BLaER1 treated with 17β-estradiol and CSF1 and Interleukin-3, amounts not matched to agents 10 nM and 100 nM (cell line): ENCODE measurements around the gene SLC35F3.
"Not testable (repeated sequence)": the region's sequence is repeated elsewhere in the genome, so short reads cannot be mapped to it uniquely, and the experiment has no call there.

Experiments used
- H3K27ac ChIP-seq, 11 experiments: shearing (Covaris generic); formaldehyde crosslinking; 2 replicates each; pipeline ENCODE4 v1.8.1; 2022
- H3K27me3 ChIP-seq, 11 experiments: shearing (Covaris generic); formaldehyde crosslinking; 2 replicates each; pipeline ENCODE4 v1.8.1; 2022
- H3K36me3 ChIP-seq, 11 experiments: shearing (Covaris generic); formaldehyde crosslinking; 2 replicates each; pipeline ENCODE4 v1.8.1; 2022
- H3K4me1 ChIP-seq, 10 experiments: shearing (Covaris generic); formaldehyde crosslinking; 2 replicates each; pipeline ENCODE4 v1.8.1; 2022
- H3K4me2 ChIP-seq, 11 experiments: shearing (Covaris generic); formaldehyde crosslinking; 2 replicates each; pipeline ENCODE4 v1.8.1; 2022
- H3K4me3 ChIP-seq, 10 experiments: shearing (Covaris generic); formaldehyde crosslinking; 2 replicates each; pipeline ENCODE4 v1.8.1; 2022
- H3K9ac ChIP-seq, 11 experiments: shearing (Covaris generic); formaldehyde crosslinking; 2 replicates each; pipeline ENCODE4 v1.8.1; 2022
- H3K9me3 ChIP-seq, 11 experiments: shearing (Covaris generic); formaldehyde crosslinking; replicated peaks in 1 of 11; 2 replicates each; pipeline ENCODE4 v1.8.1; 2022
- H4K20me1 ChIP-seq, 11 experiments: shearing (Covaris generic); formaldehyde crosslinking; 2 replicates each; pipeline ENCODE4 v1.8.1; 2022
- Cebpa-rat ChIP-seq, 11 experiments: shearing (Covaris generic); IDR thresholded peaks; 2 replicates each; pipeline ENCODE4 v1.8.1; 2022

The SLC35F3 gene

DNA sequence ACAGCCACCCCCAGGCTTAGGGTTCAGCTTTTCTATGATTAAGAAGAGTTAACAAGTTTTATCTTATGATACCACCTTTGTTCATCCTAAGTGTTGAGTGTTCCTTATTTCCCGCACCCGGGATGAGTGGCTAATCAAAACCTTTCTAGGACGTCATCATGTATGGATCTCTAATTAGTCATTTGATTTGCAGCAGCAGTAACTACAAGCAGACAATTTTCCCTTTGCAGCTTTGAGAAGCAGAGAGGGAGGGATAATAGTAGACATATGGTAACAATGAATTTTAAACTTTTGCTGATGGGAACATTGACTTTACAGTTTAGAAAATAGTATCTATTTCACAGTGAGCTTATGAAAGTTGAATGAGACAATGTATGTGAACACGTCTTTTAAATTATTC lies 30.8 kb upstream of the SLC35F3 start:
- no peaks in the 10 kb centered on the region for H3K36me3 ChIP-seq

DNA sequence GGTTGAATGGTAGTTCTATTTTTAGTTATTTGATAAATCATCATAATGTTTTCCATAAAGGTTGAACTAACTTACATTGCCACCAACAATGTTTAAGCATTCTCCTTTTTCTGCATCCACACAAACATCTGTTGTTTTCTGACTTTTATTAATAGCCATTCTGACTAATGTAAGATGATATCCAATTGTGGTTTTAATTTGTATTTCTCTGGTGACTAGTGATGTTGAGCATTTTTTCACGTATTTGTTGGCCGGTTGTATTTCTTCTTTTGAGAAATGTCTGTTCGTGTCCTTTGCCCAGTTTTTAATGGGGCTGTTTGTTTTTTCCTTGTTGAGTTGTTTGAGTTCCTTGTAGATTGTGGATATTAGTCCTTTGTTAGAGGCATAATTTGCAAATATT lies 24.6 kb upstream of the SLC35F3 start:
- H3K36me3 ChIP-seq, result no peaks in the 10 kb centered on the region
- no peaks in the 10 kb centered on the region for H4K20me1 ChIP-seq
- H3K9ac ChIP-seq, result no peak overlapping the region
- no peak overlapping the region for H3K27ac ChIP-seq
- TF ChIP-seq Cebpa-rat (IDR thresholded peaks at IDR 0.05), result no peak
- no peaks in the 10 kb centered on the region for H3K4me1 ChIP-seq
- no peak overlapping the region for H3K4me3 ChIP-seq
- no peaks in the 10 kb centered on the region for H3K27me3 ChIP-seq
- no peak overlapping the region for H3K4me2 ChIP-seq
- H3K9me3 ChIP-seq, result no peaks in the 10 kb centered on the region

More for the DNA sequence above, 30.8 kb upstream of the SLC35F3 start:
- no peak overlapping the region for H3K4me2 ChIP-seq
- H3K27me3 ChIP-seq, result no peaks in the 10 kb centered on the region
- no peak overlapping the region for H3K27ac ChIP-seq
- H3K9ac ChIP-seq, result no peak overlapping the region
- H3K4me1 ChIP-seq, result peaks cover 0 to 6% (median under 1%) of the 10 kb centered on the region in 10 experiments; a peak in 7 of 20 replicates
- H3K9me3 ChIP-seq, result 0 out of 22 replicates have a peak, but pooled peaks cover 0 to 3% (median 0%) of the 10 kb centered on the region in 11 experiments
- H3K4me3 ChIP-seq, result no peak overlapping the region
- H4K20me1 ChIP-seq, result no peaks in the 10 kb centered on the region
- TF ChIP-seq Cebpa-rat (IDR thresholded peaks at IDR 0.05), result no peak

DNA sequence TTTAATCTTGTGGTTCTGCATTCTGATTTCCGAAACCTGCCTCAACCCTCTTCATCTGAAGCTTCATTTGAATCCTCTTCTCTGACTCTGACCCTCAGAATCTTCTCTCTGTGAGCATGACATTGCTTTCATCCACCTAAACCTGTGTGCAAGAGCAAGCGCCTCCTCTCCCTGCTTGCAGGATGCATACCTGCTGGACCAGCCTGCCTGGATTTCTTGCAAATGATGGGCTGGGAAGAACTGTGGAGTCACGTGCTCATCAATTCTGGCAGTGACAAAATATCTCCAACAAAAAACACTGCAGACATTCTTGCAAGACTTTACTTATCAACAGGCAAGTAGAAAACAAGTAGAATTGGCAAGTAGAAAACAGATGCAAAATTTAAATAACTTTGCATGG lies 20.8 kb upstream of the SLC35F3 start:
- H3K36me3 ChIP-seq, result no peaks in the 10 kb centered on the region
- H3K4me2 ChIP-seq, result no peak overlapping the region
- no peaks in the 10 kb centered on the region for H3K27me3 ChIP-seq
- H3K27ac ChIP-seq, result no peak overlapping the region
- H3K9ac ChIP-seq, result no peak overlapping the region
- no peaks in the 10 kb centered on the region for H4K20me1 ChIP-seq
- H3K4me3 ChIP-seq, result no peak overlapping the region
- H3K4me1 ChIP-seq, result no peaks in the 10 kb centered on the region
- TF ChIP-seq Cebpa-rat (IDR thresholded peaks at IDR 0.05), result no peak
- H3K9me3 ChIP-seq, result peaks cover 0 to 11% (median 6%) of the 10 kb centered on the region in 11 experiments; a peak in 13 of 22 replicates

DNA sequence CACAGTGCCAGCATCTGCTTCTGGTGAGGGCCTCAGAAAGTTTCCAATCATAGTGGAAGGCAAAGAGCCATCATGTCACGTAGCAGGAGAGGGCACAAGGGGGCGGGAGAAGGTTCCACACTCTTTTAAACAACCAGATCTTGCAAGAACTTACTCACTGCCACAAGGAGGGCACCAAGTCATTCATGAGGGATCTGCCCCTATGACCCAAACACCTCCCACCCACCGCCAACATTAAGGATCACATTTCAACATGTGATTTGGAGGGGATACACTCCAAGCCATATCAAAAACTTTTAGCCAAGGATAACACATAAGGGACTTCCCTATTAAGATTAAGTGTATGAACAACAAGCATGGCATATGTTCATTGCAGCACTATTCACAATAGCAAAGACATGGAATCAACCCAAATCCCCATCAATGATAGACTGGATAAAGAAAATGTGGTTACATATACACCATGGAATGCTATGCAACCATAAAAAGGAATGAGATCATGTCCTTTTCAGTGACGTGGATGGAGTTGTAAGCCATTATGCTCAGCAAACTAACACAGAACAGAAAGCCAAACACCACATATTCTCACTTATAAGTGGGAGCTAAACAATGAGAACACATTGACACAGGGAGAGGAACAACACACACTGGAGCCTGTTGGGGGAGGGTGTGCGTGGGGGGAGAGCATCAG lies 19.9 kb upstream of the SLC35F3 start:
- peaks cover 9 to 21% (median 15%) of the 10 kb centered on the region in 11 experiments; a peak in 21 of 22 replicates for H3K9me3 ChIP-seq
- H4K20me1 ChIP-seq, result no peaks in the 10 kb centered on the region
- H3K27ac ChIP-seq, result no peak overlapping the region
- H3K4me2 ChIP-seq, result no peak overlapping the region
- H3K4me3 ChIP-seq, result no peak overlapping the region
- H3K4me1 ChIP-seq, result no peaks in the 10 kb centered on the region
- no peak overlapping the region for H3K9ac ChIP-seq
- no peaks in the 10 kb centered on the region for H3K36me3 ChIP-seq
- TF ChIP-seq Cebpa-rat (IDR thresholded peaks at IDR 0.05), result no peak
- no peaks in the 10 kb centered on the region for H3K27me3 ChIP-seq

DNA sequence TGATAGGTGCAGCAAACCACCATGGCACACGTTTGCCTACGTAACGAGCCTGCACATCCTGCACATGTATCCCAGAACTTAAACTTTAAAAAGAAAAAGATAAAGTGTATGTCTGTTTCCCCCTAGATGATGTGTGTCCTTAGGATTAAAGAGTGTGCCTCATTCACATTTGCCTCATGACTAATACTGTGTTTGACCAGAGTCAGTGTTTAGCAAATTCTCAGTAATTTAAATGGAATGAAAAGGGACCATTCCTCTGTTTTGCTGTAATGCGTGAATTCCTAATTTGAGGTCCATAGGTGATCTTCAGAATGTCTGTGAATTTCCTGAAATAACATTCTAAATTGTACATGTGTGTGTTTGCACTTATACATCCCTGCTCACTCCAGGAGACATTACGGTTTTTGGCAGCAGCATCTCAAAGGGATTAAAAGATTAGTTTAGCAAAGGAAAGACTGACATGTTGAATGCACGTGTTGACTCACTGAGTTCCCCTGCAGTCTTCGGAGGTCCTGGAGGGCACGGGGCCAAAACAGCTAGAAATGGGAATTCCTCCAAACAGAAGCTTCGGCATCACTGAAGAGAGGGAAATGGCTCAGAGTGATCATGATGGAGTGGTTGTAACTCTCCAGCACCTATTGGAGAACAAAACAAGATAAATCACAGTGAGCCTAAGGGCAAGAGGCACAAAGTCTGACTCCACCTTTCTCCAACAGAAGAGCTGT lies 19.1 kb upstream of the SLC35F3 start:
- Histone ChIP-seq H3K4me2 (no peak overlapping the region), H3K9me3 (peaks cover 17 to 28% (median 23%) of the 10 kb centered on the region in 11 experiments), H3K36me3 (no peaks in the 10 kb centered on the region), H4K20me1 (no peaks in the 10 kb centered on the region), H3K4me3 (no peak overlapping the region), H3K9ac (no peak overlapping the region), H3K27ac (no peak overlapping the region), H3K27me3 (no peaks in the 10 kb centered on the region), H3K4me1 (no peaks in the 10 kb centered on the region)
- TF ChIP-seq Cebpa-rat (IDR thresholded peaks at IDR 0.05), result no peak

DNA sequence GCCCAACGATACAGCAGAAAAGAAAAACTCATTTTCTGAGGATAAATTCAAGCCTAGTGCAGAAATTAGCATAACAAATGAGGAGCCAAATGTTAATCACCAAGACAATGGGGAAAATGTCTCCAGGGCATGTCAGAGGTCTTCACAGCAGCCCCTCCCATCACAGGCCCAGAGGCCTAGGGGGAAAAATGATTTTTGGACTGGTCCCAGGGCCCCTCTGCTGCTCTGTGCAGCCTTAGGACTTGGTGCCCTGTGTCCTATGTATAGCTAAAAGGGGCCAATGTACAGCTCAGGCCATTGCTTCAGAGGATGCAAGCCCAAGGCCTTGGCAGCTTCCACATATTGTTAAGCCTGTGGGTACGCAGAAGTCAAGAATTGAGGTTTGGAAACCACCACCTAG lies 13.3 kb upstream of the SLC35F3 start:
- H3K27me3 ChIP-seq, H3K4me1 ChIP-seq, H3K4me3 ChIP-seq, H3K36me3 ChIP-seq, H3K9ac ChIP-seq, H3K4me2 ChIP-seq, H4K20me1 ChIP-seq, H3K27ac ChIP-seq: not testable (repeated sequence)
- peaks cover 36 to 58% (median 48%) of the 10 kb centered on the region in 11 experiments for H3K9me3 ChIP-seq

DNA sequence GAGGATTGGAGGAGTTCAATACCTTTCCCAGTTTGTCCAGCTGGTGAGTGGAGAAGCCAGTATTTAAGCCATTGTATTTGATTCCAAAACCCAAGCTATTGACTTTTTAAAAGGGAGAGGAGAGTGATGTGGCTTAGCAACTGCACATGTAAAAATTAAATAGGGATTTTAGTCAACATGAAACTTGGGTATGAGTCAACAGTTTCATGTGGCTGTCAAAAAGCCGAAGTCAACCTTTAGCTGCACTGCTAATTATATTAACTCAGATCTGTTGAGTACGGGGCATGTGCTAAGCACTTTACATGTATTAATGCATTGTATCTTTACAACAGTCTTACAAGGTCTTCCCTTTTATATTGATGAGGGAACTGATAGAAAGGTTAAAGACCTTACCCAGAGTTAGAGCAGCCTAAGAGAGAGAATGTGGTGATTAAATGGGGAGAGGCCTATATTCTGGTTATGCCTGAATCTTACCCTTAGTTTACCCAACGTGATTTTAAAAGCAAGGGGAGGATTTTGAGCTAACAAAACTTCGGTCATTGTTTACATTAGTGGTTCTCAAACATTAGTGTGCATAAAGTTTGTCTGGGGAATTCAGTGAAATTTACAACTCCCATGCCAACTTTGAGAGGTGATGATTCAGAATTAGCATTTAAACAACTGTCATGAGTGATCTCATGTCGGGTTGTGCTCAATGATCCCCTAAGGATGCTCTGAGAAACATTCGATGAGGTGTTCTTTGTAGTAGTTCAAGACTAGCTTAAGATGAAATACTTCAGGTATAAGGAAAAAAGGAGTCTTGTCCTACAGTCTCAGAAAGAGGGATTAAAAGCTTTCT lies 6.9 kb upstream of the SLC35F3 start:
- Histone ChIP-seq H3K27ac (no peak overlapping the region), H3K4me3 (no peak overlapping the region), H3K4me2 (no peak overlapping the region), H3K9ac (no peak overlapping the region), H4K20me1 (no peaks in the 10 kb centered on the region), H3K9me3 (peaks cover 0 to 15% (median 7%) of the 10 kb centered on the region in 11 experiments; a peak in 8 of 22 replicates), H3K36me3 (no peaks in the 10 kb centered on the region), H3K4me1 (no peaks in the 10 kb centered on the region), H3K27me3 (no peaks in the 10 kb centered on the region)
- TF ChIP-seq Cebpa-rat (IDR thresholded peaks at IDR 0.05), result no peak

DNA sequence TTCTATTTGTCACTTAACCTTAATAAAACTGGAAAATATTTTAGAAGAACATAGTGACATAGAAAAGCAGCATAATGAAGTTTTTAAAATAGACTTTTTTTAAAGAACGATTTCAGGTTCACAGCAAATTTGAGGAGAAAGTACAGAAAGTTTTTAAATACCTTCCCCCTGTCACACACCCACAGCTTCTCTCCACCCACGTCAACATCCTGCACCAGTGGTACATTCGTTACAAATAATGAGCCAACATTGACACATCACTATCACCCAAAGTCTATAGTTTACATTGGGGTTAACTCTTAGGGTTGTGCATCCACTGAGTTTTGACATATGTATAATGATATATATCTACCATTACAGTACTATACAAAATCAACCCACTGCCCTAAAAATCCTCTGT lies 3.0 kb upstream of the SLC35F3 start:
- no peaks in the 10 kb centered on the region for H3K36me3 ChIP-seq
- no peak overlapping the region for H3K4me2 ChIP-seq
- no peak overlapping the region for H3K4me3 ChIP-seq
- no peak overlapping the region for H3K9ac ChIP-seq
- H3K9me3 ChIP-seq, result peaks cover 19 to 30% (median 23%) of the 10 kb centered on the region in 11 experiments
- H3K4me1 ChIP-seq, result no peaks in the 10 kb centered on the region
- H3K27ac ChIP-seq, result no peak overlapping the region
- H4K20me1 ChIP-seq, result no peaks in the 10 kb centered on the region
- no peaks in the 10 kb centered on the region for H3K27me3 ChIP-seq
- TF ChIP-seq Cebpa-rat (IDR thresholded peaks at IDR 0.05), result no peak

DNA sequence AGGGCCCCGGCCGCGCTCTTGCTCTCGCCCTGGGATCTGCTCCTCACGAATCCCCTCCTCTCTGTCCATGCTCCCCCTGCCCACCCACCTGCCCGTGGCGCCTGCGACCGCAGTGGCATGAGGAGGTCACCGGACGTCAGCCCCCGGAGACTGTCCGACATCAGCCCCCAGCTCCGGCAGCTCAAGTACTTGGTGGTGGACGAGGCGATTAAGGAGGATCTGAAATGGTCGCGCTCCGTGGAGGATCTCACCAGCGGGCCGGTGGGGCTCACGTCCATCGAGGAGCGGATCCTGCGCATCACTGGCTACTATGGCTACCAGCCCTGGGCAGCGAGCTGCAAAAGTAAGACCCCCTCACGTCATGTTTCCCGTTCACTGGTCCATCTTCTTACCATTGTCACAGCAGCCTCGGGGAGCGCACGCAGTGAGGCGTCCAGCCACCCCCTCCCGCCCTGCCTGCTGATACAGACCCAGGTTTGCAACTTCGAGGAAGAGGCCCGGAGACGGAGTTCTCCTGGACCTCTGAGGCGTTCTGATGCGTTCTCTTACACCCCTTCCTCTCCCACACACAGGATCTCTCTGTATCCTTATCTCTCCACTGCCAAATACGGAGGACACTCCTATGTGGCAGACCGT lies 1.1 kb downstream of the SLC35F3 start:
- Histone ChIP-seq H3K9ac (no peak overlapping the region), H3K4me2 (no peak overlapping the region), H3K27me3 (no peaks in the 10 kb centered on the region), H3K36me3 (no peaks in the 10 kb centered on the region), H3K4me1 (peaks cover 0 to 13% (median 0%) of the 10 kb centered on the region in 10 experiments; a peak in 3 of 20 replicates), H3K27ac (no peak overlapping the region), H4K20me1 (no peaks in the 10 kb centered on the region), H3K9me3 (peaks cover 19 to 24% (median 23%) of the 10 kb centered on the region in 11 experiments), H3K4me3 (no peak overlapping the region)
- no peak for TF ChIP-seq Cebpa-rat (IDR thresholded peaks at IDR 0.05)
